DND-41 (cell line): ENCODE measurements around the gene LILRA5.

Source experiments
- EZH2 ChIP-seq: IDR thresholded peaks from 3 replicates; pipeline ENCODE4 v1.6.1; 2012; ENCODE audit warnings: borderline replicate concordance, low read depth, mild to moderate bottlenecking, moderate library complexity, low read length, inconsistent platforms; ENCODE audit not compliant: severe bottlenecking
- TF ChIP-seq, protein P1 (sequence below): IDR thresholded peaks from 2 replicates; pipeline ENCODE4 v1.5.1; 2012; ENCODE audit warnings: borderline replicate concordance, low read length, moderate library complexity, mild to moderate bottlenecking; ENCODE audit not compliant: poor library complexity, severe bottlenecking; ENCODE audit errors: extremely low read depth

- TF ChIP-seq, protein P1, sequence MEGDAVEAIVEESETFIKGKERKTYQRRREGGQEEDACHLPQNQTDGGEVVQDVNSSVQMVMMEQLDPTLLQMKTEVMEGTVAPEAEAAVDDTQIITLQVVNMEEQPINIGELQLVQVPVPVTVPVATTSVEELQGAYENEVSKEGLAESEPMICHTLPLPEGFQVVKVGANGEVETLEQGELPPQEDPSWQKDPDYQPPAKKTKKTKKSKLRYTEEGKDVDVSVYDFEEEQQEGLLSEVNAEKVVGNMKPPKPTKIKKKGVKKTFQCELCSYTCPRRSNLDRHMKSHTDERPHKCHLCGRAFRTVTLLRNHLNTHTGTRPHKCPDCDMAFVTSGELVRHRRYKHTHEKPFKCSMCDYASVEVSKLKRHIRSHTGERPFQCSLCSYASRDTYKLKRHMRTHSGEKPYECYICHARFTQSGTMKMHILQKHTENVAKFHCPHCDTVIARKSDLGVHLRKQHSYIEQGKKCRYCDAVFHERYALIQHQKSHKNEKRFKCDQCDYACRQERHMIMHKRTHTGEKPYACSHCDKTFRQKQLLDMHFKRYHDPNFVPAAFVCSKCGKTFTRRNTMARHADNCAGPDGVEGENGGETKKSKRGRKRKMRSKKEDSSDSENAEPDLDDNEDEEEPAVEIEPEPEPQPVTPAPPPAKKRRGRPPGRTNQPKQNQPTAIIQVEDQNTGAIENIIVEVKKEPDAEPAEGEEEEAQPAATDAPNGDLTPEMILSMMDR: no peak
- TF ChIP-seq EZH2: no peak
These were observed 5.5 kb downstream of the LILRA5 start for GRCh38 chr19:54307389-54308020.
